Stimulated activated CD8-positive, alpha-beta memory T cell treated with anti-CD3 and anti-CD28 coated beads, Interleukin-15, amount 100 ng/mL, for 24 hours (primary cell): ENCODE results near the gene CARD6.
"Not testable (repeated sequence)": the region's sequence is repeated elsewhere in the genome, so short reads cannot be mapped to it uniquely, and the experiment has no call there.

ENCODE experiments used
- DNase-seq: peaks from one replicate; pipeline ENCODE4 v3.0.0-alpha.2; 2020; ENCODE audit warnings: low read depth

Gene CARD6

GRCh38 chr5:40828690-40829661 is 12.2 kb upstream of the CARD6 start:
- no peak for DNase-seq

GRCh38 chr5:40829748-40830533 is 11.2 kb upstream of the CARD6 start:
- no peak for DNase-seq

GRCh38 chr5:40831346-40832210 is 9.6 kb upstream of the CARD6 start:
- no peak for DNase-seq

- no peak for DNase-seq
Measured at GRCh38 chr5:40832345-40832744, 8.8 kb upstream of the CARD6 start.

GRCh38 chr5:40833712-40834229 is 7.4 kb upstream of the CARD6 start:
- no peak for DNase-seq

GRCh38 chr5:40834391-40834848 is 6.7 kb upstream of the CARD6 start:
- no peak for DNase-seq

GRCh38 chr5:40834849-40835787 is 6.0 kb upstream of the CARD6 start, which contains the start of gene RPL37:
TSS of gene RPL37 (minus strand) at chr5:40835222. CDS start at chr5:40835185, 37 bp downstream.
- DNase-seq: peak; percentile 68

GRCh38 chr5:40838086-40838485 is 3.1 kb upstream of the CARD6 start:
- DNase-seq: no peak

GRCh38 chr5:40842351-40842750 is 1.2 kb downstream of the CARD6 start:
- no peak for DNase-seq

GRCh38 chr5:40844565-40844964 is 3.4 kb downstream of the CARD6 start:
- DNase-seq: no peak

GRCh38 chr5:40846371-40846770 is 5.2 kb downstream of the CARD6 start:
- DNase-seq: no peak

GRCh38 chr5:40847525-40847924 is 6.4 kb downstream of the CARD6 start:
- DNase-seq: no peak

GRCh38 chr5:40853632-40854192 is 12.5 kb downstream of the CARD6 start:
- DNase-seq: no peak

GRCh38 chr5:40860711-40861110 is 19.5 kb downstream of the CARD6 start:
- no peak for DNase-seq

GRCh38 chr5:40865004-40865403 is 23.8 kb downstream of the CARD6 start:
- not testable (repeated sequence) for DNase-seq

GRCh38 chr5:40866844-40867243 is 25.7 kb downstream of the CARD6 start:
- no peak for DNase-seq

- no peak for DNase-seq
Measured at GRCh38 chr5:40869384-40869783, 28.2 kb downstream of the CARD6 start.

GRCh38 chr5:40871177-40871576 is 30.0 kb downstream of the CARD6 start:
- DNase-seq: no peak

GRCh38 chr5:40872253-40872652 is 31.1 kb downstream of the CARD6 start:
- DNase-seq: not testable (repeated sequence)

GRCh38 chr5:40873286-40873880 is 32.2 kb downstream of the CARD6 start:
- DNase-seq: no peak
